Colonic mucosa (tissue), 4 donors: ENCODE measurements around the gene RARRES1. TPM values are rescaled to one million over a fixed set of nuclear protein-coding genes. Genes with fewer than 3 reads are reported as not detected.

Source experiments
- DNase-seq: peaks from one replicate; pipeline ENCODE4 v3.0.0-alpha.2; 2020
- H3K27ac ChIP-seq: fragments of 200-600 bp; one replicate; pipeline ENCODE4 v1.8.0; 2021
- H3K27me3 ChIP-seq: fragments of 200-600 bp; one replicate; pipeline ENCODE4 v1.8.0; 2021
- H3K36me3 ChIP-seq: fragments of 200-600 bp; one replicate; pipeline ENCODE4 v1.8.0; 2021
- H3K4me1 ChIP-seq: fragments of 200-600 bp; one replicate; pipeline ENCODE4 v1.8.0; 2021; ENCODE audit warnings: mild to moderate bottlenecking
- H3K4me3 ChIP-seq: fragments of 200-600 bp; one replicate; pipeline ENCODE4 v1.8.0; 2021
- H3K9ac ChIP-seq, 2 donors: one replicate each; pipeline ENCODE4 v1.7.0; 2013; ENCODE audit warnings: control low read depth in 2 of 2, low read depth in 2 of 2, low read length in 2 of 2
- H3K9me3 ChIP-seq: fragments of 200-600 bp; one replicate; pipeline ENCODE4 v1.8.0; 2021
- CTCF ChIP-seq: fragments of 200-600 bp; IDR thresholded peaks from one replicate; pipeline ENCODE4 v1.8.0; 2022; ENCODE audit warnings: antibody characterized with exemption, mild to moderate bottlenecking
- intact Hi-C: fragments of 100-400 bp; cut with DNase I; formaldehyde crosslinking; loops from one replicate; pipeline ENCODE4 v1.14.1; 2022
- total RNA-seq, 2 donors: library from RNA; stranded (reverse); fragmentation: NEBNext Ultra II Directional in 1 of 2; extraction: Animal tissue kit (Norgen Biotek cat#: 25700) in 1 of 2; gene quantifications; one replicate each; pipeline ENCODE4 v1.2.1, GENCODE V29; 2021
- donor health status: healthy.
- donor health status: DM: no; HTN: no; CAD: no.
- donor health status: DM: no; HTN: no; CAD: no.

Gene RARRES1
- total RNA-seq, 2 donors from 2014 or later, result 30.6 to 79.5 TPM

- no peak for TF ChIP-seq CTCF
- Histone ChIP-seq H3K27ac (no peak overlapping the region), H3K36me3 (peaks cover 3% of the 10 kb centered on the region), H3K27me3 (no peaks in the 10 kb centered on the region), H3K9ac (no peak overlapping the region), H3K4me3 (no peak overlapping the region), H3K4me1 (no peaks in the 10 kb centered on the region), H3K9me3 (no peaks in the 10 kb centered on the region)
- DNase-seq, result peak; percentile 52
- intact Hi-C loops, result no loop called here
Observed at GRCh38 chr3:158743664-158744566, 11.7 kb upstream of the RARRES1 start.

- H3K9ac ChIP-seq, result no peak overlapping the region
Observed at GRCh38 chr3:158742871-158743663, 10.8 kb upstream of the RARRES1 start.

GRCh38 chr3:158739661-158740060, 7.4 kb upstream of the RARRES1 start:
- H3K9me3 ChIP-seq, result no peaks in the 10 kb centered on the region
- no peak overlapping the region for H3K4me3 ChIP-seq
- no peaks in the 10 kb centered on the region for H3K4me1 ChIP-seq
- TF ChIP-seq CTCF, result no peak
- no peak overlapping the region for H3K27ac ChIP-seq
- peaks cover 3% of the 10 kb centered on the region for H3K36me3 ChIP-seq
- H3K9ac ChIP-seq, result no peak overlapping the region
- no peaks in the 10 kb centered on the region for H3K27me3 ChIP-seq
- no peak for DNase-seq
- intact Hi-C loops, result no loop called here

More at GRCh38 chr3:158742871-158743663, 10.8 kb upstream of the RARRES1 start:
- Histone ChIP-seq H3K4me1 (no peaks in the 10 kb centered on the region), H3K4me3 (no peak overlapping the region), H3K27ac (no peak overlapping the region), H3K27me3 (no peaks in the 10 kb centered on the region), H3K36me3 (peaks cover 3% of the 10 kb centered on the region), H3K9me3 (no peaks in the 10 kb centered on the region)
- intact Hi-C loops, result no loop called here
- DNase-seq, result no peak
- no peak for TF ChIP-seq CTCF

GRCh38 chr3:158739078-158739477, 6.8 kb upstream of the RARRES1 start:
- Histone ChIP-seq H3K27ac (no peak overlapping the region), H3K27me3 (no peaks in the 10 kb centered on the region), H3K36me3 (peaks cover 3% of the 10 kb centered on the region), H3K9me3 (no peaks in the 10 kb centered on the region), H3K9ac (no peak overlapping the region), H3K4me1 (no peaks in the 10 kb centered on the region), H3K4me3 (no peak overlapping the region)
- no peak for DNase-seq
- intact Hi-C loops, result no loop called here
- TF ChIP-seq CTCF, result no peak

GRCh38 chr3:158738653-158739052, 6.4 kb upstream of the RARRES1 start:
- peaks cover 3% of the 10 kb centered on the region for H3K36me3 ChIP-seq
- no peak for TF ChIP-seq CTCF
- no peak overlapping the region for H3K4me3 ChIP-seq
- no peak for DNase-seq
- no peaks in the 10 kb centered on the region for H3K9me3 ChIP-seq
- no peak overlapping the region for H3K27ac ChIP-seq
- no peaks in the 10 kb centered on the region for H3K27me3 ChIP-seq
- no peaks in the 10 kb centered on the region for H3K4me1 ChIP-seq
- intact Hi-C loops, result no loop called here
- H3K9ac ChIP-seq, result no peak overlapping the region
